Duodenal mucosa (tissue), 2 donors: ENCODE data around the gene SERTAD2.

Source experiments
- H3K27ac ChIP-seq: one replicate; pipeline ENCODE4 v1.7.0; 2013; ENCODE audit warnings: low read depth, low read length
- H3K27me3 ChIP-seq, 2 donors: one replicate each; pipeline ENCODE4 v1.7.0; 2013; ENCODE audit warnings: low read length in 2 of 2, control low read depth in 1 of 2; ENCODE audit not compliant: insufficient read depth in 2 of 2, control insufficient read depth in 1 of 2
- H3K36me3 ChIP-seq, 2 donors: one replicate each; pipeline ENCODE4 v1.7.0; 2013; ENCODE audit warnings: low read length in 2 of 2, control low read depth in 1 of 2; ENCODE audit not compliant: insufficient read depth in 2 of 2, control insufficient read depth in 1 of 2
- H3K4me1 ChIP-seq, 2 donors: one replicate each; pipeline ENCODE4 v1.7.0; 2013; ENCODE audit warnings: low read length in 2 of 2, control low read depth in 1 of 2; ENCODE audit not compliant: insufficient read depth in 2 of 2, control insufficient read depth in 1 of 2
- H3K4me3 ChIP-seq, 2 donors: one replicate each; pipeline ENCODE4 v1.7.0; 2013; ENCODE audit warnings: low read length in 2 of 2, low read depth in 1 of 2
- H3K9ac ChIP-seq, 2 donors: one replicate each; pipeline ENCODE4 v1.7.0; 2013; ENCODE audit warnings: low read length in 2 of 2, low read depth in 1 of 2
- H3K9me3 ChIP-seq, 2 donors: one replicate each; pipeline ENCODE4 v1.7.0; 2013; ENCODE audit warnings: low read length in 2 of 2, control low read depth in 1 of 2; ENCODE audit not compliant: control insufficient read depth in 1 of 2

SERTAD2 gene

DNA sequence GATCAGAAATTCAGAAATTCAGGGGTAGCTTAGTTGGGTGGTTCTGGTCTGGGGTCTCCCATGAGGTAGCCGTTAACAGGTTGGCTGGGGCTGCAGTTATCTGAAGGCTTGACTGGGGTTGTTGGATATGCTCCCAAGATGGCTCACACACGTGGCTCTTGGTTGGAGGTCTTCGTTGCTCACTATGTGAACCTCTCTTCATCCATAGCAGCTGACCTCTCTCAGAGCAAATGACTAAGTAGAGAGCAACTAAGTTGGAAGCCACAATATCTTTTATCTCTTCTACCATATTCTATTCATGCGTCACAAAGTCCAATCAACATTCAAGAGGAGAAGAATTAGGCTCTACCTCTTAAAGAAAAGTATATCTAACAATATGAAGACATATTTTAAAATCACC lies 38.7 kb upstream of the SERTAD2 start:
- no peak overlapping the region for H3K9ac ChIP-seq
- no peak overlapping the region for H3K4me3 ChIP-seq
- no peak overlapping the region for H3K27ac ChIP-seq
- H3K36me3 ChIP-seq, result no peaks in the 10 kb centered on the region
- H3K27me3 ChIP-seq, result no peaks in the 10 kb centered on the region
- no peaks in the 10 kb centered on the region for H3K4me1 ChIP-seq
- H3K9me3 ChIP-seq, result no peaks in the 10 kb centered on the region

DNA sequence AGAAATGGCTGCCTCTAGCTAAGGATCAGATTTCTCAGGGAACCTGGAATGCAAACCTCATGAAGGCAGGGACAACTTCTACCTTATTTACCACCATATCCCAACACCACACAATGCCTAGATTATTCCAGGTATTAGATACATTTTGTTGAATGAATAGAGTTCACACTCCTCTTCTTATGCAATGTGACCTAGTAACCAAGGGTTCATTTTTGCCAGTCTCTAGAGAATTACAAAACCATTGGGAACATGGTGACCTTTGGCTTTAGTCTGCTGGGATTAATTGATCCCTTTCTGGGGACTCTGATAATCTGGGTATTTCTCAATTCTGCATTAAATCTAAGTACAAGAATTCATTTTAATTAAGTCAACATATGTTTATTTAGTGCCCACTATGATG lies 35.2 kb upstream of the SERTAD2 start:
- H3K27ac ChIP-seq, result no peak overlapping the region
- no peaks in the 10 kb centered on the region for H3K9me3 ChIP-seq
- H3K9ac ChIP-seq, result no peak overlapping the region
- H3K36me3 ChIP-seq, result no peaks in the 10 kb centered on the region
- H3K4me3 ChIP-seq, result no peak overlapping the region
- H3K4me1 ChIP-seq, result no peaks in the 10 kb centered on the region
- no peaks in the 10 kb centered on the region for H3K27me3 ChIP-seq

GRCh38 chr2:64686283-64686956 lies 32.7 kb upstream of the SERTAD2 start:
- Histone ChIP-seq H3K27me3 (no peaks in the 10 kb centered on the region), H3K9me3 (no peaks in the 10 kb centered on the region), H3K4me1 (no peaks in the 10 kb centered on the region), H3K4me3 (no peak overlapping the region), H3K27ac (no peak overlapping the region), H3K36me3 (no peaks in the 10 kb centered on the region), H3K9ac (no peak overlapping the region)

DNA sequence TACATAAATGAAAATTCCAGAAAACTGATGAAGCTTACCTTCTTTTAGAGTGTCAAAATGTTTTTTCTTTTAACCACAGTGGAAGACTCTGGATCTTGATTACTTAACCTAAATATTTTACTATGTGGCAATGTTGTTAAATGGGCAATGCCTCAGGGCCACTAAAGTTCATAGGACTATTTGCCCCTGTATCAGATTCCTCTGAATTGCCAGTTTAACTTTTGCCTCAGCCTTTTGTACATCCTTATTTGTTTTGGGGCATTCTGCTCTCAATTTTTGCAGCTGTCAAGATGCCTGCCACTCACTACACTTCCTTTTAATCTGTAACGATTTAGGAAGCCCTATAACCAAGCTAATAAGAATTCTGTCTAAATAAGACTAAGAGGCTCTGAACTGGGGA lies 31.7 kb upstream of the SERTAD2 start:
- H3K4me3 ChIP-seq, result no peak overlapping the region
- no peak overlapping the region for H3K9ac ChIP-seq
- H3K36me3 ChIP-seq, result no peaks in the 10 kb centered on the region
- H3K27ac ChIP-seq, result no peak overlapping the region
- H3K4me1 ChIP-seq, result no peaks in the 10 kb centered on the region
- H3K9me3 ChIP-seq, result no peaks in the 10 kb centered on the region
- H3K27me3 ChIP-seq, result no peaks in the 10 kb centered on the region

- Histone ChIP-seq H3K36me3 (no peaks in the 10 kb centered on the region), H3K9me3 (no peaks in the 10 kb centered on the region), H3K9ac (no peak overlapping the region), H3K27me3 (no peaks in the 10 kb centered on the region), H3K4me1 (peaks cover 0 to 8% of the 10 kb centered on the region in 2 donors), H3K27ac (no peak overlapping the region), H3K4me3 (no peak overlapping the region)
These were observed 30.2 kb upstream of the SERTAD2 start for GRCh38 chr2:64683771-64684510.

DNA sequence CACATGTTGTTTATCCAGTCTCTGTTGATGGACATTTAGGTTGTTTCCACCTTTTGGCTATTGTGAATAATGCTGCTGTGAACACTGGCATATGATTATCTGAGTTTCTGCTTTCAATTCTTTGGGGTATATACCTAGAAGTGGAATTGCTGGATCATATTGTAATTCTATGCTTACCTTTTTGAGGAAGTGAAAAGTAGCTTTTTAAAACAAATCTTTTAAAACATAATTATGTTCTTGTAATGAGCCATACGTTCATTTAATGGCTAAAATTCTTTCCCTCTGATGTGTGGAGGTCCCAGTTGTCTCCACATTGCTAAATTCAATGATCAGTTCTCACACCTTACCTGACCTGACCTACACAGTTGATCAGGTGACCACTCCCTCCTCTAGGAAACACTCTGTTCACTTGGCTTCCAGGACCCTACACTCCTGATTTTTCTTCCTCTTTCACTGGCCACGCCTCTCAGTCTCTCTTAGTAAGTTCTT lies 27.8 kb upstream of the SERTAD2 start:
- Histone ChIP-seq H3K4me3 (no peak overlapping the region), H3K36me3 (no peaks in the 10 kb centered on the region), H3K27me3 (no peaks in the 10 kb centered on the region), H3K9ac (no peak overlapping the region), H3K4me1 (peaks cover 0 to 9% of the 10 kb centered on the region in 2 donors), H3K27ac (no peak overlapping the region), H3K9me3 (no peaks in the 10 kb centered on the region)

- Histone ChIP-seq H3K27ac (no peak overlapping the region), H3K4me3 (no peak overlapping the region), H3K27me3 (no peaks in the 10 kb centered on the region), H3K4me1 (peaks cover 0 to 9% of the 10 kb centered on the region in 2 donors), H3K9ac (no peak overlapping the region), H3K9me3 (no peaks in the 10 kb centered on the region), H3K36me3 (no peaks in the 10 kb centered on the region)
These were observed 26.1 kb upstream of the SERTAD2 start for GRCh38 chr2:64679673-64680425.

DNA sequence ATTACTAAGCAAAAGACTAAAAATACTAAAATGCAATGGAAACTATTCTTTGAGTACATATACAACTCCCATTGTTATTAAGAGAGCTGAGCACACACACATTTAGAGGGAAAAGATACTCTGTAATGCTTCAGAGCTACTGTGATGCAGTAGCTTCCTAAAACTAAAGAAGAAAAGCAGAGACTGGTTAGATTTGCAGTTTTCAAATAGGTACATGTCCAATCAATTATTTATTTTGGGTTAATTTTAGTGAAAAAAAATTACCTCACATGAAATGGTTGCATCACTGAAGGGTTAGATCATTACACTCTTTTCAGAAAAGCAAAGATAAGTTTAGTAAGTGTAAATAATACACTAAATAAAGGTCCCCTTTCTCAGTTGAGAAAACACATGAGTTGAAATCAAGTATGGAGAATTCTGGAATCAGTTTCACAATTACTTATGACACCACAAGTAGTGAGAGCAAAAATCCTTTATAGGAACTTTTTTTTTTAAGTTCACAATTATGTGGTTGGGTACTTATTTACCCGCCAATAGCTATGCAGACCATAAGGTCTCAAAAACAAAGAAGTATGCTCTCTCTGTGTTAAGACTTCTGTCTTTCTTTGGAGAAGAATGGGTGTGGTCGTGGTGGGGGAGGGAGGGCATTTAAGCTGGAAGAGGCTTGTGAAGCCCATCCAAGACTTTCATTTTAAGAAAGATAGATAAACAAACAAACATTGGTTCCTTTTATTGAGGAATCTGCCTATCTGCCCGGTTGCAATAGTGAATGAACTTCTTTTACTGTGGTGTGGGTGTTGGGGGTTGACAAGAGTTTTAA lies 25.3 kb upstream of the SERTAD2 start:
- no peaks in the 10 kb centered on the region for H3K27me3 ChIP-seq
- H3K4me1 ChIP-seq, result peaks cover 0 to 9% of the 10 kb centered on the region in 2 donors
- no peaks in the 10 kb centered on the region for H3K9me3 ChIP-seq
- no peak overlapping the region for H3K4me3 ChIP-seq
- H3K36me3 ChIP-seq, result no peaks in the 10 kb centered on the region
- H3K9ac ChIP-seq, result no peak overlapping the region
- no peak overlapping the region for H3K27ac ChIP-seq

DNA sequence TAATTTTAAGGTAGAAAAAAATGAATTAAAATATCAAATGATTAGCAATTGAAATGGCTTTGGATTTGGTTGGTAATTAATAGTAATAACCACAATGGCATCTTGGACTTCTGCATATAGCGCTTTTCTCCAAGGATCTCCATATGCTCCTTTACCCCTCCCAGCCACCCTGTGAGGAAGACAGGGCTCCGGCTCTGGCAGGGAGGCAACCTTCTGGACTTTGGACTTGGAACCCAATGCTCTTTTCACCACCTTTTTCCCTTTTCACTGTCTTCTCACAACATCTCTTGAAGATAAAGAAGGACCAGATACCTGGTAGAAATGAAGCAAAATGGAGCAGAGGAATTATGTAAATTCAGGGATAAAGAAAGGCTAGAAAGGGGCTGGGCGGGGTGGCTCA lies 23.8 kb upstream of the SERTAD2 start:
- H3K9me3 ChIP-seq, result no peaks in the 10 kb centered on the region
- no peaks in the 10 kb centered on the region for H3K27me3 ChIP-seq
- H3K36me3 ChIP-seq, result no peaks in the 10 kb centered on the region
- no peak overlapping the region for H3K27ac ChIP-seq
- H3K4me3 ChIP-seq, result no peak overlapping the region
- H3K4me1 ChIP-seq, result peaks cover 0 to 9% of the 10 kb centered on the region in 2 donors
- no peak overlapping the region for H3K9ac ChIP-seq
